ENCODE data around the gene DAPK2. TPM values are rescaled to one million over a fixed set of nuclear protein-coding genes. Genes with fewer than 3 reads are reported as not detected.

The DAPK2 gene
- total RNA-seq, 1 donor from 2014 or later, result 2.0 TPM

DNA sequence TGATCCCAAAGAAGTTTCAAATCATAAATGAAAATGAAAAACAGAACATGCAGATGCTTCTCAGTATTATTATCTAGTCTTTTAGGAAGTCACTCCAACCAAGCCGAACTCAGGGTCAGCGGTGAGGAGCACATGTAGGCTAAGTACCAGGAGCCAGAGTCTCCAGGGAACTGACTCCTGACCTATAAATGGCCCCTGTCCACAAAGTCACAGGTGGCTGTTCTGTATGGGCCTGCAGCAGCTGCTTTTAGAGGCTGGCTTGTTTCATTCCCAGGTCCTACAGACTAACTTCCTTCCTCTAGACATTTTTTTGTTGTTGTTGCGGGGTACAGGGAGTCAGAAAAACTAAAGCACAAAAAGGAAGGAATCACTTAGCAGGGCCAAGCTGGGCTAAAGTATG lies 54.6 kb downstream of the DAPK2 start:
- H3K9me3 Mint-ChIP-seq (ENCODE audit: low read depth), result no peaks in the 10 kb centered on the region
- DNase-seq (ENCODE audit: low spot score, unreplicated experiment), result no peak
- H3K27me3 Mint-ChIP-seq, result no peaks in the 10 kb centered on the region
- no peak overlapping the region for H3K27ac Mint-ChIP-seq
- no peak overlapping the region for H3K4me3 Mint-ChIP-seq (ENCODE audit: low read depth)
- peaks cover 2% of the 10 kb centered on the region for H3K4me1 Mint-ChIP-seq (ENCODE audit: low read depth)
- no peaks in the 10 kb centered on the region for H3K36me3 Mint-ChIP-seq (ENCODE audit: insufficient read depth)
- no peak for TF ChIP-seq CTCF (IDR thresholded peaks at IDR 0.05; ENCODE audit: unreplicated experiment)

DNA sequence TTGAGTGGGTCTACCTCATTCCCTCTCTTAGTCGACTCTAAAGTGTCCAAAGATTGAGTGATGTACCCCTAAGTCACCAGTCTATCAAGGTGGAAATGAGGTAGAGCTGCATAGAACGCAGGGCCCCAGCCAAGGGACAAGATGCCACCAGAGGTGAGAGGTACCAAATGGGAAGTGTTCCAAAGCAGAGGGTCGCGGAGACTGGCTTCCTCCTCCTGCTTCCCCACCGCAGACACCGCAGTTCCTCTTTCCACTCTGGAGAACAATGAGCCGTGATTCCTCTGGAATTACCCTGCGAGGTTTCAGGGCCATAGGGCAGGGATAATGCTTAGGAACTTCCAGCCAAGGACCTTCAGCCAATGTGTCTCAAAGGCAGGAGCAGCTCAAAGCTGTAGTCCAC lies 55.8 kb downstream of the DAPK2 start:
- Mint-ChIP-seq H3K4me1 (ENCODE audit: low read depth) (peaks cover 2% of the 10 kb centered on the region), H3K27ac (no peak overlapping the region), H3K36me3 (ENCODE audit: insufficient read depth) (no peaks in the 10 kb centered on the region), H3K4me3 (ENCODE audit: low read depth) (no peak overlapping the region), H3K27me3 (no peaks in the 10 kb centered on the region), H3K9me3 (ENCODE audit: low read depth) (no peaks in the 10 kb centered on the region)
- TF ChIP-seq CTCF (IDR thresholded peaks at IDR 0.05; ENCODE audit: unreplicated experiment), result no peak
- DNase-seq (ENCODE audit: low spot score, unreplicated experiment), result no peak

DNA sequence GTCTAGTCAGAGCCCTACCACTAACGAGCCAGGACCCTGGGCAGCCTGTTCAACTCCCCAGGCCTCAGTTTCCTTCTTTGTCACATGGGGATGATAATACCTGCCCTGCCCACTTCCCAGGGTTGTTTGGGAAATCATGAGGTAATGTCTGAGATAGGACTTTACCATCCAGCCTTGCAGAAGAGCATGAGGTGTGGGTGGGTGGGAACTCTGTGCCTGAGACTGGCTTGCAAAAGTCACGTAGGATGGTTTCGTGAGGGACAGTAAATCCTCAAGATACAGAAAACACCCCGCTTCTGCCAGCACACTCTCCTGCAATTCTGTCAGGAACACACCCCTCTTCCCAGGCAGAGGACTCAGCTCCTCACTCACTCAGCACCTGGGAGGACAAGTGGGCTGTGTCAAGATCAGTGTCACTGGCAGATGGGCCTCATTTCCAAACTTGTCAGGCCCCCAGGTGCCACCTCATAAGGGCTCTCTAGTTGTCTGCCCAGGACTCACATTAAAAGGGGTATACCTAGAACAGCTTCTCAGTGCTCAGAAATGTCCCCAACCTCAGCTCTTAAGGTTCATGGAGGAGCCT lies 58.4 kb downstream of the DAPK2 start:
- H3K36me3 Mint-ChIP-seq (ENCODE audit: insufficient read depth), result no peaks in the 10 kb centered on the region
- no peak for DNase-seq (ENCODE audit: low spot score, unreplicated experiment)
- H3K9me3 Mint-ChIP-seq (ENCODE audit: low read depth), result no peaks in the 10 kb centered on the region
- no peak overlapping the region for H3K4me3 Mint-ChIP-seq (ENCODE audit: low read depth)
- no peaks in the 10 kb centered on the region for H3K27me3 Mint-ChIP-seq
- no peak for TF ChIP-seq CTCF (IDR thresholded peaks at IDR 0.05; ENCODE audit: unreplicated experiment)
- H3K4me1 Mint-ChIP-seq (ENCODE audit: low read depth), result no peaks in the 10 kb centered on the region
- H3K27ac Mint-ChIP-seq, result no peak overlapping the region

DNA sequence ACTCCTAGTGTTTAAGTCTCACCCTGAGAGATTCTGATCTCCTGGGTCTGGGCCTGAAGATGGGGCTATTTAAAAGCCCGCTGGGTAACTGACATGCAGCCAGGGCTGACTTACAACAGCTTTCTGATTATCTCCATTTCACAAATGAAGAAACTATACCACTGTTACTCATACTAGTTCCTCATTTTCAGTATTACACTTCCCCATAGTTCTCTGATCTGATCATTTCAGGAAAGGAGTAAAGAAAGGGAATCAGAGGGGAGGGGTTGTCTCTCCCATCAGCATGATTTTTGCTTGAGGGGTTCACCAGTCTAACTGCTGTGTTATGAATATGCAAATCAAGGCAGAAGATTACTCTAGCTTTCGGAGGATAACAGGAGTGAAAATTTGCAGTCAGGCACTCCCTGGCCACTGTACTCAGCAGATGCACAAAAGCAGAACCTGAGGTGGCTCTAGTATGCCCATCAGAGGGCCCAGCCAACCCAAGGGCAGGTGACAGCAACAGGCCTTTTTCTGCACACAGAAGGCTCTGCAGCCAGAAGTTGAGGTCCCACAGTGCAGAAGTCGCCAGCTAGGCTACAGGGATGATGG lies 59.4 kb downstream of the DAPK2 start:
- no peak for TF ChIP-seq CTCF (IDR thresholded peaks at IDR 0.05; ENCODE audit: unreplicated experiment)
- Mint-ChIP-seq H3K4me3 (ENCODE audit: low read depth) (no peak overlapping the region), H3K36me3 (ENCODE audit: insufficient read depth) (no peaks in the 10 kb centered on the region), H3K27ac (no peak overlapping the region), H3K9me3 (ENCODE audit: low read depth) (no peaks in the 10 kb centered on the region), H3K27me3 (no peaks in the 10 kb centered on the region), H3K4me1 (ENCODE audit: low read depth) (no peaks in the 10 kb centered on the region)
- DNase-seq (ENCODE audit: low spot score, unreplicated experiment), result no peak

DNA sequence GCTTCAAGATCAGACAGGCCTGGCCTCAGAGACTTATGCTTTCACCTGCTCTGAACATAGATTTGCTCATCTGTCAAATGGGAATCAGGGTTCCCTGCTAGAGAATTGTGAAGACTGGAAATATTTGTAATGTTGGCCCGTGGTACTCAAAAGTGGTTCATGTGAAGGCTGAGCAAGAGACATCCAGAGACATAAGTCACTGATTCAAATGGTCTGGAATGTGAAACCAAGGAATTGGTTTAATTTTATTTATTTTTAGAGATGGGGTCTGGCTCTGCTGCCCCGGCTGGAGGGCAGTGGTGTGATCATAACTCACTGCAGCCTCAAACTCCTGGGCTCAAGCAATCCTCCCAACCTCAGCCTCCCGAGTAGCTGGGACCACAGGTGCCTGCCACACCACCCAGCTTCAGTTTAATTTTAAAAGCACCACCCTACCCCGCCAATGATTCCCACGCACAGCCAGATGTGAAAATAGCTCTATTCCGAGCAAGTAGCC lies 60.1 kb downstream of the DAPK2 start:
- Mint-ChIP-seq H3K4me1 (ENCODE audit: low read depth) (no peaks in the 10 kb centered on the region), H3K27me3 (no peaks in the 10 kb centered on the region), H3K36me3 (ENCODE audit: insufficient read depth) (no peaks in the 10 kb centered on the region), H3K27ac (no peak overlapping the region), H3K4me3 (ENCODE audit: low read depth) (no peak overlapping the region), H3K9me3 (ENCODE audit: low read depth) (no peaks in the 10 kb centered on the region)
- no peak for TF ChIP-seq CTCF (IDR thresholded peaks at IDR 0.05; ENCODE audit: unreplicated experiment)
- DNase-seq (ENCODE audit: low spot score, unreplicated experiment), result no peak

All from progenitor cell of endocrine pancreas (in vitro differentiated cells).